OCI-LY3 (cell line): Measurements from ENCODE around the gene IFNL4.

Experiments
- H2AFZ ChIP-seq: fragments of 200-600, 300-600 bp; shearing (Covaris generic); 2 replicates; pipeline ENCODE4 v1.6.0; 2014; ENCODE audit warnings: antibody characterized with exemption, low read depth, low read length
- H3K27ac ChIP-seq: fragments of 200-600, 300-600 bp; sonication (generic); 2 replicates; pipeline ENCODE4 v1.5.1; 2014; ENCODE audit warnings: mild to moderate bottlenecking, low read length, moderate library complexity, mixed read lengths
- H3K27me3 ChIP-seq: fragments of 200-600, 300-600 bp; sonication (generic); 2 replicates; pipeline ENCODE4 v1.6.1; 2014; ENCODE audit warnings: low read depth, low read length, mixed read lengths
- H3K36me3 ChIP-seq: fragments of 200-600, 300-600 bp; sonication (generic); replicated peaks from 2 replicates; pipeline ENCODE3; 2014; ENCODE audit warnings: low read depth, low read length, mixed read lengths
- H3K4me1 ChIP-seq: fragments of 300-600, 200-600 bp; sonication (generic); 2 replicates; pipeline ENCODE4 v1.6.1; 2014; ENCODE audit warnings: low read length, mixed read lengths
- H3K4me2 ChIP-seq: fragments of 200-600, 300-600 bp; sonication (generic); 2 replicates; pipeline ENCODE4 v1.6.1; 2014; ENCODE audit warnings: low read length, mixed read lengths
- H3K4me3 ChIP-seq: fragments of 300-600, 200-600 bp; sonication (generic); 2 replicates; pipeline ENCODE4 v1.5.1; 2014; ENCODE audit warnings: antibody characterized with exemption, mild to moderate bottlenecking, low read length, moderate library complexity
- H3K79me2 ChIP-seq: fragments of 300-600, 200-600 bp; shearing (Covaris generic); 2 replicates; pipeline ENCODE4 v1.6.1; 2014; ENCODE audit warnings: mild to moderate bottlenecking, low read length, mixed read lengths
- H3K9ac ChIP-seq: fragments of 300-600, 200-600 bp; shearing (Covaris generic); 2 replicates; pipeline ENCODE4 v1.6.0; 2014; ENCODE audit warnings: mild to moderate bottlenecking, low read length, moderate library complexity
- H3K9me3 ChIP-seq: fragments of 200-600, 300-600 bp; shearing (Covaris generic); 2 replicates; pipeline ENCODE4 v1.6.1; 2014; ENCODE audit warnings: low read length, mixed read lengths; ENCODE audit not compliant: insufficient read depth
- H4K20me1 ChIP-seq: fragments of 200-600, 300-600 bp; sonication (generic); 2 replicates; pipeline ENCODE4 v1.6.1; 2016; ENCODE audit warnings: low read length, mixed read lengths; ENCODE audit not compliant: insufficient read depth
- EZH2phosphoT487 ChIP-seq: fragments of 200-600 bp; shearing (Covaris generic); IDR thresholded peaks from 2 replicates; pipeline ENCODE4 v1.6.1; 2018; ENCODE audit warnings: antibody characterized with exemption, mixed run types, low read depth
- TF ChIP-seq, protein P1 (sequence below): fragments of 200-600, 300-600 bp; sonication (generic); IDR thresholded peaks from 2 replicates; pipeline ENCODE4 v1.5.1; 2014; ENCODE audit warnings: antibody characterized with exemption, low read length, low read depth

IFNL4 gene

DNA sequence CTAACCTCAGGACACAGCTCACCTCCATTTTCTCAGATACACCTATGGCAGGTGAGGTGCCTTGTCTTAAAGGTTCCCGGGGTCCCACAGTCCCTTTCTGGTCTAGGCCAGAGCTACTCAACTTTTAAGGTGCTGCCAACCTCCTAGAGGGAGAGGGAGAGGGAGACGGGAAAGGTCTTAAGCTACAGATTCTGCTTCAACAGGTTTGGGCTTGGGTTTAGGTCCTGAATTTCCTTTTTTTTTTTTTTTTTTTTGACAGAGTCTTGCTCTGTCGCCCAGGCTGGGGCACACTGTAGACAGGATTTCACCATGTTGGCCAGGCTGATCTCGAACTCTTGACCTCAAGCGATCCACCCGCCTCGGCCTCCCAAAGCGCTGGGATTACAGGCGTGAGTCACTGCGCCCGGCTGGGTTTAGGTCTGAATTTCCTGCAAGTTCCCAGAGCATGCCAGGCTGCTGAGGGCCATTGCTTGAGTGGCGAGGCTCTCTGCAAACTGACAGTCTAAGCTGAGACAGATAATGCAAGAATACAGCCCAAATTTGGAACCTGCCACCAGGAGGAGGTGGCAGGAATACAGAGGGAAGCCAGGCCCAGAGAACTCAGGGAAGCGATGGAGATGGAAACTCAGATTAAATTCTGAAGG lies 36.8 kb downstream of the IFNL4 start:
- Histone ChIP-seq H3K4me3 (no peak overlapping the region), H4K20me1 (no peaks in the 10 kb centered on the region), H3K9ac (no peak overlapping the region), H3K27me3 (peaks cover 8% of the 10 kb centered on the region; the same call in 1 of the 2 replicates), H3K36me3 (no peaks in the 10 kb centered on the region), H3K79me2 (no peaks in the 10 kb centered on the region), H3K4me2 (no peak overlapping the region), H3K27ac (no peak overlapping the region), H3K4me1 (no peaks in the 10 kb centered on the region), H3K9me3 (no peaks in the 10 kb centered on the region), H2AFZ (no peak overlapping the region)
- TF ChIP-seq EZH2phosphoT487 = no peak
- TF ChIP-seq, protein P1, sequence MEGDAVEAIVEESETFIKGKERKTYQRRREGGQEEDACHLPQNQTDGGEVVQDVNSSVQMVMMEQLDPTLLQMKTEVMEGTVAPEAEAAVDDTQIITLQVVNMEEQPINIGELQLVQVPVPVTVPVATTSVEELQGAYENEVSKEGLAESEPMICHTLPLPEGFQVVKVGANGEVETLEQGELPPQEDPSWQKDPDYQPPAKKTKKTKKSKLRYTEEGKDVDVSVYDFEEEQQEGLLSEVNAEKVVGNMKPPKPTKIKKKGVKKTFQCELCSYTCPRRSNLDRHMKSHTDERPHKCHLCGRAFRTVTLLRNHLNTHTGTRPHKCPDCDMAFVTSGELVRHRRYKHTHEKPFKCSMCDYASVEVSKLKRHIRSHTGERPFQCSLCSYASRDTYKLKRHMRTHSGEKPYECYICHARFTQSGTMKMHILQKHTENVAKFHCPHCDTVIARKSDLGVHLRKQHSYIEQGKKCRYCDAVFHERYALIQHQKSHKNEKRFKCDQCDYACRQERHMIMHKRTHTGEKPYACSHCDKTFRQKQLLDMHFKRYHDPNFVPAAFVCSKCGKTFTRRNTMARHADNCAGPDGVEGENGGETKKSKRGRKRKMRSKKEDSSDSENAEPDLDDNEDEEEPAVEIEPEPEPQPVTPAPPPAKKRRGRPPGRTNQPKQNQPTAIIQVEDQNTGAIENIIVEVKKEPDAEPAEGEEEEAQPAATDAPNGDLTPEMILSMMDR = no peak

GRCh38 chr19:39209196-39209595 lies 39.5 kb downstream of the IFNL4 start:
- no peaks in the 10 kb centered on the region for H3K79me2 ChIP-seq
- H3K4me3 ChIP-seq = no peak overlapping the region
- H4K20me1 ChIP-seq = no peaks in the 10 kb centered on the region
- no peaks in the 10 kb centered on the region for H3K4me1 ChIP-seq
- H3K4me2 ChIP-seq = no peak overlapping the region
- TF ChIP-seq, protein P1 = no peak
- no peak for TF ChIP-seq EZH2phosphoT487
- no peaks in the 10 kb centered on the region for H3K36me3 ChIP-seq
- no peaks in the 10 kb centered on the region for H3K9me3 ChIP-seq
- no peak overlapping the region for H2AFZ ChIP-seq
- no peak overlapping the region for H3K9ac ChIP-seq
- H3K27ac ChIP-seq = no peak overlapping the region
- peaks cover 4% of the 10 kb centered on the region; the same call in 1 of the 2 replicates for H3K27me3 ChIP-seq

DNA sequence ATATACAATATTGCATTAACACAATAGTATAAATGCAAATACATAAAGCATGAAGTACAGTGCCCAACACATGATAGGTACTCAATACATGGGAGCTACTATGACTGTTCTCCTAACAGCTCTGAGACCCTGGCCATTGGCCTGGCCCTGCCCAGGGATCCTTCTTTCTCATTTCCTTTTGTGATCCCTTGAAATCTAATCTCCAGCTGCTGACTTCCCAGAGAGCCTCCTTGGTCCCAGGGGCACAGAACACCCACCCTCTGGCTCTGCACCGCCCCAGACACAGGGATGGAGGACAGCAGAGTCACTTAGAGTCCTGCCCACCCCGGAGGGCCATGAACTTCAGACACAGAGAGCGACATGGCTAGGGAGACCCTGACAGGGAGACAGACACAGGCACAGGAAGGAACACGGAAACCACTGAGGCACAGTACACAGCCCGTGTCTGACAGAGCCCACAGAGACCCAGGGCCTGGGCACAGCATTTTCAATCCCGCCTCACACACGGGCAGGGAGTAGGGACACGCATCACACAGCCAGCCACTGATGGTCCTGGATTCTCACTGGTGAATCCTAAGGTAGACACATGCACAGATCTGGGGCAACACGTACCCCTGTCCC lies 40.4 kb downstream of the IFNL4 start:
- Histone ChIP-seq H4K20me1 (no peaks in the 10 kb centered on the region), H3K4me3 (no peak overlapping the region), H2AFZ (no peak overlapping the region), H3K27ac (no peak overlapping the region), H3K79me2 (no peaks in the 10 kb centered on the region), H3K4me1 (no peaks in the 10 kb centered on the region), H3K9ac (no peak overlapping the region), H3K4me2 (no peak overlapping the region), H3K9me3 (no peaks in the 10 kb centered on the region), H3K27me3 (peaks cover 4% of the 10 kb centered on the region; the same call in 1 of the 2 replicates), H3K36me3 (no peaks in the 10 kb centered on the region)
- no peak for TF ChIP-seq EZH2phosphoT487
- TF ChIP-seq, protein P1 = no peak

DNA sequence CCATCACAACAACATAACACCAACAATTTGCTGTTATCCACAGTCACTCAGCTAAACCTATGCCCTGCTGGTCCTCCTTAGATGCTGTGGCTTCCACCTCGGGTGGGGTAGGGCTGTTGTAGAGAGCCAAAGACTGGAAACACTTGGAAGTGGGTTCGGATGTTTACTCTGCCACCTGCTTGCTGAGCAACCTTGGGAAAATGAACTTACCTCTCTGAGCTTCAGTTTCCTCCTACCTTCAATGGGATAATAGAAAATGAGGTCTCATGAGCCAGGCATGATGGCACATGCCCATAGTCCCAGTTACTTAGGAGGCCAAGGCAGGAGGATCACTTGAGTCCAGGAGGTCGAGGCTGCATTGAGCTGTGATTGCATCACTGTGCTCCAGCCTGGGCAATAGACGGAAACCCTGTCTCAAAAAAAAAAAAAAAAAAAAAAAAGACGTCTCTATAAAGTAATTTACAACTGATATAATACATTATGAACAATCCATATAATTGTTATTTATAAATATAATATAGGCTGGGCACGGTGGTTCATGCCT lies 41.3 kb downstream of the IFNL4 start:
- Histone ChIP-seq H3K9ac (no peak overlapping the region), H3K4me3 (no peak overlapping the region), H2AFZ (no peak overlapping the region), H3K79me2 (no peaks in the 10 kb centered on the region), H3K4me2 (no peak overlapping the region), H4K20me1 (no peaks in the 10 kb centered on the region), H3K9me3 (no peaks in the 10 kb centered on the region), H3K27ac (no peak overlapping the region), H3K4me1 (no peaks in the 10 kb centered on the region), H3K36me3 (no peaks in the 10 kb centered on the region), H3K27me3 (peaks cover 4% of the 10 kb centered on the region; the same call in 1 of the 2 replicates)
- no peak for TF ChIP-seq EZH2phosphoT487
- TF ChIP-seq, protein P1 = no peak
